Liver (tissue), 2 donors: Measurements from ENCODE around the gene DDAH2.

Experiments used
- CTCF ChIP-seq: fragments of 150-350 bp; IDR thresholded peaks from 2 replicates; pipeline ENCODE4 v1.5.1; 2017; ENCODE audit warnings: improper control_type of control experiment, low read depth, low read length; ENCODE audit not compliant: missing input control
- YY1 ChIP-seq: IDR thresholded peaks from 2 replicates; pipeline ENCODE4 v1.6.1; 2016; ENCODE audit warnings: antibody characterized with exemption, mild to moderate bottlenecking
- donor health status: healthy.

- no peak for TF ChIP-seq CTCF
- no peak for TF ChIP-seq YY1
Observed at GRCh38 chr6:31702405-31702818, 26.7 kb downstream of the DDAH2 start.
